NK-92 treated with Interleukin-12 subunit alpha and Interleukin-12 subunit beta, amount 100 ng/mL, for 24 hours (cell line): ENCODE results near the gene KRT13.

ENCODE experiments used
- DNase-seq: peaks from one replicate; lab custom pipeline; 2025; lab: John Stamatoyannopoulos, UW

KRT13 gene

GRCh38 chr17:41519501-41520224 lies 14.3 kb upstream of the KRT13 start:
- DNase-seq: no peak

DNA sequence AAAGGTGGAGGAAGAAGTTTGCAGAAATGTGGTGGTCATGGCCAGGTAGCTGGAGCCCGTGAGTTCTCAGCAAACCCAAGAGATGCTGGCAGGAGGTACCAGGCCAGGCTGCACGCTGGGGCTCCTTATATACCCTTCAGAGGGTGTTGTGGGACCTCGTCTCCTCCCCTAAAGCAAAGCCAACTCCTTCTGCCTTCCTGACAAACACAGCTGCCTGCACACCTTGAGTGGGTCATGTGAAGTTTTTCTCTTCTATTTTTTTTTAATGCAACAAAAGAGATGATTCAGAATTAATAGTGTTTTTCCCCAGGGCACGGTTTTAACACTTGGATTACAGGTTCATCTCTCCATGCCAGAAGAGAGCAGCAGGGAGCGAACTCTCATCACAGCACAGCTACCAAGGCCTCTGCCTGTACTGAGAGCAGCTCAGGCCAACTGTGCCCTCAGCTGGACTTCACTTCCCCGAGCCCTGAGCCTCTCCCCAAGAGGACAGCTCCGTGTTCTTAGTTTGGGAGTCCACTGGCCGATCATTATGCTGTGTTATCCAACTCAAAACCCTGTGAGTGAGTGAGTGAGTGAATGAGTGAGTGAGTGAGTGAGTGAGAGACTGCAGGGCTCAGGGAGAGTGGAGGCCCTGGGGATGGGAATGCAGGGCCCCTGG lies 13.5 kb upstream of the KRT13 start, which contains the start of gene KRT15:
Gene KRT15 (minus strand): TSS at position 102 of the 661 bp plus-strand sequence. CDS start 63 bp downstream, at position 39.
- DNase-seq: no peak

DNA sequence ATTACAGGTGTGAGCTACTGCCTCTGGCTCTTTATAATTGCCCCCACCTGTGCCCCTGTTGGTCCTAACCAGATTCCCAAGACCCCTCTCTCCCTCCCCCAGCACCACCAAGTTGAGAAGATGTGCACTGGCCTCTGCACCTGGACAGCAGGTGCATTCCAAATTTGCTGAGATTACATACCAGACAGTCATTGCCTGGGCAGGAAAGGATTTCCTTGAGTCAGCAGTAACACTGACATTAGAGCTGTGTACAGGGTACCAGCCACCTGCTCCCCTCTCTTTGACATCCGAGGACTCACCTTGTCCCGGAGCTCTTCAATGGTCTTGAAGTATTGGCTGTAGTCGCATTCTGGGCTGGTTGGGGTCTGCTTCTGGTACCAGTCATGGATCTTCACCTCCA lies 12.6 kb upstream of the KRT13 start:
- no peak for DNase-seq

- DNase-seq: no peak
Measured at GRCh38 chr17:41516830-41517283, 11.4 kb upstream of the KRT13 start.

DNA sequence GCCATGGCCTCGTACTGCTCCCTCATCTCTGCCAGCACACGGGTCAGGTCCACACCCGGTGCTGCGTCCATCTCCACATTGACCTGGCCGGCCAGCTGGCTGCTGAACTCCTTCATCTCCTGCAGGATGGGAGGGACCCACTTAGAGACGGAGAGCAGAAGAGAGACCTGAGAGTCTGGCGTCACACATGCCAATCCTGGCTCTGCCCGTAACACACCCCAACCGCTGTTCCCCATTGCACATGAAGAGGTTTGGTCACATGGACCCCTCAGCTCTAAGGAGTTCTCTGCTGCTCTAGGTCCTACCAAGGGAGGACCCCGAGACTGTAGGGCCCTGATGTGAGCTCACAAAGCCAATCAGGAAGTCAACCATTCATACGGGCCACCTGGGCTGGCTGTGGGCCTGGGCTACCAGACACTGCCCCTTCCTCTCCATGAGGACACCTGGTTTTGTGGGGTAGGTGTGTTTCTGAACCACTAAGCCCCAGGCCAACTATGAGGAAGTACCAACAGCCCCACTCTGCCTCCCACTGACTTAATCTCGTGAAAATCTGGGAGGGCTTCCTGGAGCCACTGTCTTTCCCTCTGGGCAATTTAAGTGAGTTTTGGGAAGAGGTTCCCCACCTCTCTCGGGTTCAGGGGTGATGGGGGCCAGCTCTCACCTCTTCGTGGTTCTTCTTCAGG lies 10.9 kb upstream of the KRT13 start:
- no peak for DNase-seq

- DNase-seq: no peak
Measured at GRCh38 chr17:41513168-41513547, 7.7 kb upstream of the KRT13 start.

- DNase-seq: no peak
Measured at GRCh38 chr17:41512546-41513167, 7.2 kb upstream of the KRT13 start.

GRCh38 chr17:41511716-41512115 lies 6.3 kb upstream of the KRT13 start:
- DNase-seq: no peak

GRCh38 chr17:41511116-41511515 lies 5.7 kb upstream of the KRT13 start:
- DNase-seq: no peak

GRCh38 chr17:41510251-41511065 lies 5.0 kb upstream of the KRT13 start:
- DNase-seq: no peak

GRCh38 chr17:41507315-41507880 lies 2.0 kb upstream of the KRT13 start:
- no peak for DNase-seq

DNA sequence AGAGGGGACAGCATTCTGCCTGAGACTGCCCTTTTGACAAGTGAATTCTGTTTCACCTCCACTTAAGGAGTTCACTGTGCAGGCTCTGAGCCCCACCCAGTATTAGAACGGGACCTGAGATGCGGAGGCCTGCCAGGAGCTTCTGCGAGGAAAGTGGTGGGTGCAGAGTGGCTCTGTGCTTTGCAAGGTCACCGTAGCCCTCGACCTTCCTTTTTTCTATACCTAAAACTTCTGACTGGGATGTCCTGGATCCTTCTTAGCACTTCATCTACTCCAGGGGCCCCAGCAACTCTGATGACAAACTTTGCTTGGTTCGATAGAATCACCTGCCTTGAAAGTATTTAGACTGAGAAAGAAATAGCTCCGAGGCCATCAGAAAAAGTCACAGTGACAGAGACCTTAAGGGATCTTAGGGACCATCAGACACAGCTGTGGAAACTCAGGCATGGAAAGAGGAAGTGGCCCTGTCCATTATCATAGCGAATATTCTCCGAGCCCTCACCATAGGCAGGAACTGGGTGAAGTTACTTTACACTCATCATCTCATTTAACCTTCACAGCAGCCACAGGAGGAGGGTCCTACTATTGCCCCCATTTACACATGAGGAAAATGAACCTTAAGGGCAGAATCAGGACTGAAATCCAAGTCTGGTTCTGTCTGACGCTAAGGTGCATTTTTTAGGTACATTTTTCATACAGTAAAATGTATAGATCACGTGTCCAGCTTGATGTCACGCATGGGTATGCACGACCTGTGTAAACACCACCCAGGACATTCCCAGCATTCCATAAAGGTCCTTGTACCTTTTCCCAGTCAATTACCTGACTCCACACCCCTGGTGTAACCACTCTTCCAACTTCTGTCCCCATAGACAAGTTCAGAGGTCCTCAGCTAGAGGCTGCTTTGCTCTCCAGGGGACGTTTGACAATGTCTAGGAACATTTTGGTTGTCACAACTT lies 676 bp upstream of the KRT13 start:
- DNase-seq: no peak

DNA sequence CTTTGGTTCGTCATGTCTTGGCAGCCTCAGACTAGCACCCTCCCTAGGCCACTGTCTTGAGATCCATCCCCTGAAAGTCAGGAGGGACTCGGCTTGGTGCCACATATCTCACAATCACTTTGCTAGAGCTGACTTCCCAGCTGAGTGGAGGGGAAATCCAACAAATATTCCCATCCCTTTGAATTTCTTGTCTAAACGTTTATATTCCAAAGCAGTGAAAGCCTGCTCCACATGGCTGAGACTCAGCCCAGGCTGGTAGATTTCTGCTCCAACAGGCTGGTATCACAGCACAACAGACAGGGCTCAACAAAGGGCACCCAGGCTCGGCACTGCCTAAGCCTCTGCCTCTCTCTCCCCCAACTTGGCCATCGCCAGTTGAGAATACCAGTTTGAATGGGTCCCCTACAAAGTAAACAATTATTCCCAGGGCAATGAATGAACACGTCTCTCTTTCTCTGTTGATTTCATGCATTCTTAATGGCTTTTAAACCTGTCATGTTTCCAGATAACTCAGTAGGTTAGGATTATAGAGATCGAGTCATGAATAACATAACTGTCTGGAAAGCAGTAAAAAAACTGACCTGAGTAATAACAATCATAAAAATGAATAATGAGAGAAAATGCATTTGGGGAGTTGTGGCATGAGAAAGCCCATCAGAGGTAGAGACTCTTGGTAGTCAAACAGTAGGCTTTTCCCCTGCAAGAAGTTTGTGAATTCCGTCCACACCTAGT lies 1.0 kb downstream of the KRT13 start:
- DNase-seq: no peak

GRCh38 chr17:41503202-41503601 lies 2.2 kb downstream of the KRT13 start:
- DNase-seq: no peak

DNA sequence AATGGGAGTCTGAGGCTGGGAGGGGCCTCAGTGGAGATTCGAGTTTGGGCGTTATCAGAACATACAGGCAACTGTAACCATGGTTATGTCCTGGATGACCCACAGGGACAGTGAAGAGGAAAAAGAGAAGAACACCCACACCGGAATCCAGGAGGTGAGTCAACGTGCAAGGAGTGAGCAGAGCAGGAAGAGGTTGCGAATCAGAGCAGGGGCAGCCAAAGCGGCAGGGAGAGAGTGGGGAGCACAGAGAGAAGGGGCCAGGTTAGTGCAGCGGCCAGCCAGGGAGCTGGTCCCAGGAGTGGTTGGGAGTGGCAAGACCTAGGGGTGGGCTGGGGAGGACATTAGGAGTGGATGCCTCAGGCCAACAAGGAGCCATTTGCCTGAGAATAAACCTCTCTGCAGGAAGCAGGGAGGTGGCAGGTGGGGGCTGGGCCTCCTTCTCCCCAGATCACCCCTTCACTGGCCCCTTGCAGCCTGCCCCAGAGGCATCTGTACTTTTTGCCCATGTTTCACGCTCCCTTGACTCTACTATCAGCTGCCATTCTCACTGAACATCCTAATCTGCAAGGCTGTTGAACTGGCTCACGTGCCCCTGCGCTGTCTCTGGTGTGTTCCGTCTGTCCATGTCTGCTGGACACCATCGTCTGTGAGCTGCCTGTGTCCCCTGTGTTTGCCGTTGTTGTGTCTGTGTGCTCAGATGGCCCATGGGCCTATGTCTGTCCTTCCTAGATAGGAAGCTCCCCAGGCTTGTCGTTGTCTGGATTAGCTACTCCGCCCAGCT lies 5.1 kb downstream of the KRT13 start:
- no peak for DNase-seq

DNA sequence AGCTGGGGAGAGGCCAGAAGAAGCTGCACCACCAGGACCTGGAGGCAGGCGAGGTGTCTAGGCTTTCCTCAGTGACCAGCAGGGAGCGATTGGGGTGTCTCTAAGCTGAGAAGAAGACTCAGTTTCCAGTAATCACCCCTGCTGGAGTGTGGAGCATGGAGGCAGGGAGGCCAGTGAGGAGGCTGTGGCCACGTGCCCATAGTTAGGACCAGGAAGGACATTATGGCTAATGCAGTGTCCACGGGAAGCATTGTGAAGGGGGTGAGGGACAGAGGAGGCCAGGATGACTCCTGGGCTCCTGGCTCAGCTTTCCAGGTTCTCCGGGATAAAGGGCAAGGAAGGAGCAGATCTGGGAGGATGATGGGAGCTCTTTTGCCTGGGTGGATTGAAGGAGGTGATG lies 5.7 kb downstream of the KRT13 start:
- no peak for DNase-seq

GRCh38 chr17:41498276-41498675 lies 7.1 kb downstream of the KRT13 start:
- DNase-seq: no peak

DNA sequence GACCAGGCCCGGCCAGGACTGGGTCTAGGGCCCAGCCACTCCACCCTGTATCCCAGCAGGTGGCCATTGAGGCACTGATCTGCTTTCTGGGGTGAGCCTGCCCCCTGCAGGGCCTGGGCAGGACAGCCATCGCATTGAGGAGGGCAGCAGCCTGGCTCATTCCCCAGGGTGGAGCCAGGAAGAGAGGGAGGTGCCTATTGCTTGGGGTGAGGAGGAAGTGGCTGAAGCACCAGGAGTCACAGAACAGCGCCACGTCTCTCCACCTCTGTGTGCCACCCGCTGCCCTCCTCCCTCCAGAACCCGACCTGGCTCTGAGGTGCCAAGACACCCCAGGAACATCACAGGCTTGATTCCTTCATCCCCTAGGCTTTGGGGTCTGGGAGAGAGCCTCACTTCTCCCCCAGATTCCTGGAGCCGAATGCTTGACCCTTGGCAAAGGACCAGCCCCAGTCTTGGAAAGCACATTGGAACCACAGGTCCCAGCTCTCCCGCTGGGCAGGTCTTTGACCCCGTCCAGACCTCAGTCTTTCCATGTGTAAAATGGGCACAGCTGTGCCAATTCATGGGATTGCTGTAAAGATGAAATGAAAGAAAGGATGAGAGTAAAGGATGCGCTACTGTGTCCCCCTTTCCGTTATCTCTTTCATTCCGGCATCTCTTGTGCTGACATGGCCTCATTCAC lies 8.5 kb downstream of the KRT13 start:
- DNase-seq: peak; percentile 27
